Measurements from ENCODE around the gene PHC2. TPM values are rescaled to one million over a fixed set of nuclear protein-coding genes. Genes with fewer than 3 reads are reported as not detected.
"Not testable (repeated sequence)": the region's sequence is repeated elsewhere in the genome, so short reads cannot be mapped to it uniquely, and the experiment has no call there.

Gene PHC2
- total RNA-seq, 2 donors from 2014 or later: 48.7 to 59.4 TPM

- intact Hi-C loops (cut with DNase I, micrococcal nuclease): no loop called here
- DNase-seq: no peak
- ATAC-seq: no peak
Observed at GRCh38 chr1:33314416-33314815, 116.5 kb downstream of the PHC2 start.

- ATAC-seq (no peak), DNase-seq (no peak)
- intact Hi-C loops (cut with DNase I, micrococcal nuclease): no loop called here
Observed at GRCh38 chr1:33312413-33312749, 118.5 kb downstream of the PHC2 start.

DNA sequence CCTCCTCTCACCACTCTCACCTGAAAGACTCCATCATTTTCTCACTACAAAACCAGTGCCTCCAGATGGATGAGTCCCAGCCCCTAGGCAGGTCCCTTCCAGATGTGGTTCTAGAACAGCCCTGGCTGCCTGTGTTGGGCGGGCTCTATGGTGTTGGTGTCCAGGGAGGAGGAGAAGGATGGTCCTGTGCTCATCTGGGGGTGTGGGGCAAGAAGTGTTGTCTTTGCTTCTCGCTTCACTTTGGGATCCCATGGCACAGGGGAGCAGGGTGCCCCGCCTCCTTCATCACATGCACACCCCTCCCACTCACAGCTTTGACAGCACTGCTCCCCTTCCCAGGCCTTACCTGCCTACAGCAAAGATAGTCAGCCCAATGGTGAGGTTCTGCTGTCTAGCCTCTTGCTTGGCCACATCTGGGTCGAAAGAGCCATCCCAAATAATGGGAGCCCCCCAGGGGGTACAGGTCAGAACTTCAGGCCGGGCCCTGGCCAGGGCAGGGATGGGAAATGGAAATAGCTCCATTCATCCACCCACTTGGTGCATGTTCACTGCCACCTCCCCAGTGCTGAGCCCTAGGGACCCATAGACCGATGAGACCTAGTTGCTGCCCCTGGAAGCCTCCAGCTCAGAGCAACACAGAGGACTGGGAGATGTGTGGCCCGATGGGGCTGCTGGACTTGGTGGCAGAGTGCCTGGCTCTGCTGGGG, 119.0 kb downstream of the PHC2 start:
- ATAC-seq: no peak
- no peak for DNase-seq
- intact Hi-C loops (cut with DNase I, micrococcal nuclease): no loop called here

- DNase-seq (no peak), ATAC-seq (no peak)
- intact Hi-C loops (cut with DNase I, micrococcal nuclease): no loop called here
Observed at GRCh38 chr1:33310702-33311101, 120.2 kb downstream of the PHC2 start.

DNA sequence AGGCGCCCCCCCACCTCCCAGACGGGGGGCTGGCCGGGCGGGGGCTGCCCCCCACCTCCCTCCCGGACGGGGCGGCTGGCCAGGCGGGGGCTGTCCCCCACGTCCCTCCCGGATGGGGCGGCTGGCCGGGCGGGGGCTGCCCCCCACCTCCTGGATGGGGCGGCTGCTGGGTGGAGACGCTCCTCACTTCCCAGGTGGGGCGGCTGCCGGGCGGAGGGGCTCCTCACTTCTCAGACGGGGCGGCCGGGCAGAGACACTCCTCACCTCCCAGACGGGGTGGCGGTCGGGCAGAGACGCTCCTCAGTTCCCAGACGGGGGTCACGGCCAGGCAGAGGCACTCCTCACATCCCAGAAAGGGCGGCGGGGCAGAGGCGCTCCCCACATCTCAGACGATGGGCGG, 121.5 kb downstream of the PHC2 start:
- DNase-seq; ATAC-seq; intact Hi-C loops (cut with DNase I, micrococcal nuclease): not testable (repeated sequence)

DNA sequence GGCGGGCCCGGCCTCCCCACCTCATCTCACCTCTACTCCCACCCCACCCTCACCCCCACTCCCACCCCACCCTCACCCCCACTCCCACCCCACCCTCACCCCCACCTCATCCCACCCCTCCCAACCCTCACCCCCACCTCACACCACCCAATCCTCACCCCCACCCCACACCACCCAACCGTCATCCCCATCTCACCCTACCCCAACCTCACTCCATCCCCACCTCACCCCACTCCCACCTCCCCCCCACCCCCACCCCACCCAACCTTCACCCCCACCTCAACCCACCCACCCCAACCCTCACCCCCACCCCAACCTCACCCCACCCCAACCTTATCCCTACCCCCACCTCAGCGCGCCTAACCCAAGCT, 123.4 kb downstream of the PHC2 start:
- no peak for ATAC-seq
- no peak for DNase-seq
- intact Hi-C loops (cut with DNase I, micrococcal nuclease): no loop called here

DNA sequence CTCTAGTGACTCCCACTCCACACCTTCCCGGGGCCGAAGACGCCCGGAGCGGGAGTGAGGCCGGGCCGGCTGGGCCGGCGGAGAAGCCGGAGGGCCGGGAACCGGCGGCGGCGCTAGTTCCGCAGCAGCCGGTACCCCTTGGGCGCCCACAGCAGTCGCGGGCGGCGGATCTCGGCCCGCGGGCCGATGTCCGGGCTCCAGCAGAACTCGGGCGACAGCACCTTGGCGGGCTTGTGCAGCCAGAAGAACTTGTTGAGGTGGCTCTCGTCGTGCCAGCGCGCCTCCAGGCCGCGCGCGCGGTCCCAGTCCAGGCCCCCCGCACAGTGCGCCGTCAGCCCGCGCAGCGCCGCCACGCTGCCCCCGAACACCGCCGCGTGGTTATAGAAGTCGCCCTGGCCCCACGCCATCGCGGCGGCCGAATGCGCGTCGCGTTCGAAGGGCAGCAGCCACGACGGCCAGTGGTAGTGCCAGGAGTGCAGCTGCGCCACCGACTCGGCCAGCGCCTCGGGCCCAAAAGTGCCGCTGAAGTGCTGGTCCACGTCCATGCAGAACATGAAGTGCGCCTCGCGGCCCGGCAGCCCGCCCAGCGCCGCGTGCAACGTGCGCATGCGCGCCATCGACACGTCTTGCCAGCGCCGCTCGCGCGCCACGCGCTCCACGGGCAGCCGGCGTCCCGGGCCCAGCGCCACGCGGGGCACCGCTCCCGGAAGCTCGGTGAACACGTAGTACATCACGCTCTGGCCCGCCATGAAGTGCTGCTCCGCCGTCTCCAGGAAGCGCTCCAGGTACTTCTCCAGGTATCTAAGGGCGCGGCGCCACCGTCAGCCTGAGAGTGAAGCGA, 124.0 kb downstream of the PHC2 start:
- ATAC-seq (peak; percentile 52), DNase-seq (no peak)
- intact Hi-C loops (cut with DNase I, micrococcal nuclease): no loop called here

DNA sequence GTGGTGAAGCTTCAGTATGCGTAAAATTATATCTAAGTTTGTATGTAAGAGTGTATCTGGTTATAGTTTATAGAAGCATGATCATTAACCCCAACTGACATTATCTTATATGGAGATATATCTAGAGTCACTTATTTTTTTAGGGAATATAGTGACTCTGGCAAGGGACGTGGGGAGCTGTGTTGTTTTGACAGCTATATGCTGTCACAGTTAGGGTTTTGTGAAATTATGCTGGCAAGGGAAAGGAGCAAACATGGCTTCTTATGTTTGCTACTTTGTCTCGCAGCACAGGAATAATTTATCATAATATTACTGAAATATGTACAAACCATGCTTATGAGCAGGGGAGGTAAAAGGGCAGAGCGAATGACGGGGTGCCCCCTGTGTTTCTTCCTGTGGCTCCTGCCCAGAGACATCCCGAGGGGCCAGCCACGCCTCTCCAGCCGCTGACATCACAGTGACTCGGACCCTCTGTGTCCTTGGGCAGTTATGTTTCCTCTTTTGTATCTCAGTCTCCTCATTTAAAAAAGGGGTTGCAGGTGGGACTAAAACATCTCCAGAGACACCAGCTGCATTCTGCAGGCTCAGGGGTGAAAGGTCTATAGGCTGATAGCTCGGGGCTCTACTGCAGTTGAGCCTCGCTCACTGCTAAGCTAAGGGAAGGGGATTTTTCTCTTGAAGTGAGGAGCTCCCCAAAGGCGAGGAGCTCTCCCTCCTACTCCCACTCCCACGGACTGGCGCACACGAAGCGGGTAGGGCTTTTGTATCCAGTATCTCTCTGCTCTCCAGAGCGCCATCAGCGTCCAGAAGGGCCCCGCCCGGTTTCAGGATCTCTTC, 124.9 kb downstream of the PHC2 start:
- ATAC-seq (no peak), DNase-seq (peak in 1 of 2 donors; percentile 8)
- intact Hi-C loops (cut with DNase I, micrococcal nuclease): no loop called here

GRCh38 chr1:33305016-33305415, 125.9 kb downstream of the PHC2 start:
- DNase-seq (no peak), ATAC-seq (no peak)
- intact Hi-C loops (cut with DNase I, micrococcal nuclease): no loop called here

GRCh38 chr1:33302325-33302724, 128.6 kb downstream of the PHC2 start:
- no peak for ATAC-seq
- intact Hi-C loops (cut with DNase I, micrococcal nuclease): no loop called here
- no peak for DNase-seq

GRCh38 chr1:33301273-33301984, 129.5 kb downstream of the PHC2 start:
- intact Hi-C loops (cut with DNase I, micrococcal nuclease): no loop called here
- DNase-seq: peak in 1 of 2 donors; percentile 22
- no peak for ATAC-seq

GRCh38 chr1:33300673-33301072, 130.2 kb downstream of the PHC2 start:
- intact Hi-C loops (cut with DNase I, micrococcal nuclease): no loop called here
- DNase-seq (peak; percentile 33 to 71), ATAC-seq (no peak)

DNA sequence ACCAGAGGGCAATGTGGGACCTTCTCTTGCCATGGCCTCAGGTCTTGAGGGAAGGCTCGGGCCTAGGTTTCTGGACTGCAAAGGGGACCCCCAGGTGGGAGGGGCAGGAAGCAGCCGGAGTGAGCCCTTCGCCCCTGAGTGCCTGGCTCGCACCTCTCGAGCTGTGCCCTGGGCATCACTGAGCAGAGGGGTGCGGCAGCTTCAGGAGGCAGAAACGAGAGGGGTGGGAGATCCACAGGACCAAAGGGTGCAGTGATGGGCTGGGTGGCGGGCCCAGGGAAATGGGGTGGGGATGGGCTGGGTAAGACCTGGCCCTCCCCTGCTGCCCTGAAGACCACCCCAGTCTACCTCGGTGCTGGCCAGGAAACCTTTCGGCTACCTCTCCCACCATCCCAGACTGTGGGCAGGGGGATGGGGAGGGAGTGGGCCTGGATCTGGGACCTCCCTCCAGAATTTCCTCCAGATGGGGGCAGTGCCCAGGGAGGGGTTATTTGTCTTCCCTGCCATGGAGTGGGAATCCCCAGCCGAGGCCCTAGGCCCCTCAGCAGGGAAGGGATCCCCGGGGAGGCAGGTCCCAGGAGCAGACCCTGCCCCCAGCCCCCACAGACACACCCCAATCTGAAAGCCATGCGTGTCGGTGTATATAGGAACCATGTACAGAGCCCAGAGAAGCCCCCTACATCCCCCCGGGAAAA, 131.3 kb downstream of the PHC2 start:
- ATAC-seq: no peak
- intact Hi-C loops (cut with DNase I, micrococcal nuclease): loop anchor here (10.0 kb wide), 2 partner anchors 65 to 165 kb away; no protein-coding TSS in a partner anchor
- peak in 1 of 2 donors; percentile 19 for DNase-seq

DNA sequence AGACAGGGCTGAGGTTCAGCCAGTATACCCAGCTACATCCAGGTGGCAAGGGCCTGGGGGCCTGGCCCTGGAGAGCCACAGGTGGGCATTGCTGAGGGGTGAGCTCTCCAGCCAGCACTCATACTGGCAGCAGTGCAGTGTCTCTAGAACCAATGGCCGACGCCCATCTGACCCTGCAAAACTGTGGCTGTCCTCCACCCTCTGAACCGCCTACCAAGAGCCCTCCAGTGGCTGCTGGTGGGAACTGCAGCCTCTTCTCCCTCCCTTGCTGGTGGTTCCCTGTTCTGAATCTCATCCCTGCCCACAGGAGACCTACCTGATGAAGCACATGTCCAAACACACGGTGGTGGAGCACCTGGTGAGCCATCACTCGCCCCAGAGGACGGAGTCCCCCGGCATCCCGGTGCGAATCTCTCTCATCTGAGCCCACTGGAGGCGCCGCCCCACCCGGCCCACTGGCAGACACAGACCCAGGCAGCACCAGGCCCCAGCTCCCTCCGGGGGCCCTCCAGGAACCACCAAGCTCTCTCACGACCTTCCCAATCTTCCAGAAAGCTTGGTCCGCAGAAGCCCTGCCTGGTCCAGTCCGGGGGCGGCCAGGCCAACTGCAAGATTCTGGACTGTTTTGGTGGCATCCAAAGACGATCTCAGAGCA, 132.1 kb downstream of the PHC2 start:
- ATAC-seq: peak; percentile 81
- peak; percentile 55 to 75 for DNase-seq
- intact Hi-C loops (cut with DNase I, micrococcal nuclease): loop anchor here (10.0 kb wide), 2 partner anchors 66 to 166 kb away; no protein-coding TSS in a partner anchor

GRCh38 chr1:33297911-33298622, 132.8 kb downstream of the PHC2 start:
- no peak for ATAC-seq
- peak in 1 of 2 donors; percentile 5 for DNase-seq
- intact Hi-C loops (cut with DNase I, micrococcal nuclease): loop anchor here (10.0 kb wide), 2 partner anchors 67 to 167 kb away; no protein-coding TSS in a partner anchor

DNA sequence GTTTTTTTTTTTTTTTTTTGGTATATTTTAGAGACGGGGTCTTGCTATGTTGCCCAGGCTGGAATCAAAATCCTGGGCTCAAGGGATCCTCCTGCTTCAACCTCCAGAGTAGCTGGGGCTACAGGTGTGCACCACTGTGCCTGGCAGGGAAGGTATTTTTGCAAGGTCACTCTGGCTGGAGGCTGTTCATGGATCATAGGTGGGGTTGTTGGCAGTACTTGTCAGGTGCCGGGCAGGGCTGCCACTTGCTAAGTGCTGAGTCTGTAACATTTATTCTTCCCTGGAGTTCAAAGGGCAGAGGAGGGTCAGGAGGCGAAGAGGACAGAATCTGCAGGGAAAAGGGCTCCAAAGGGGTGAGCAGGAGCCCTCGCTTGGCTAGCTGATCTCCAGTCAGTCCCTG, 134.1 kb downstream of the PHC2 start:
- peak; percentile 26 for ATAC-seq
- no peak for DNase-seq
- intact Hi-C loops (cut with DNase I, micrococcal nuclease): loop anchor here (10.0 kb wide), 2 partner anchors 68 to 168 kb away; no protein-coding TSS in a partner anchor

DNA sequence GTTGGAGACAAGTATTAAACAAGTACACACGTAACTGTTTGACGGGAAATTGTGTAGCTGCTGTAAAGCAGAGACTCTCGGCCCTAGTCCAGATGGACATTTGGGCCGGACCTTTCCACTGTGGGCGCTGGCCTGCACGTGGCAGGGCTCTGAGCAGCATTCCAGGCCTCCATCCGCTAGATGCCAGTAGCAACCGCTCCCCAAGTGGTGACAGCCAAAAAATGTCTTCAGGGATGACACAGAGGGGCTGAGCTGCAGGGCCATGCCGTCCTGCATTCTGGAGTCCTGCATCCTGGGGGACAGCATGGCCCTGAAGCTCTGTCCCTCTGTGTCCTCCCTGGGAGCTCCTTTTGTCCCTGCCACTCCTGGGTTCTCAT, 134.8 kb downstream of the PHC2 start:
- intact Hi-C loops (cut with DNase I, micrococcal nuclease): loop anchor here (10.0 kb wide), 2 partner anchors 69 to 169 kb away; no protein-coding TSS in a partner anchor
- peak in 1 of 2 donors; percentile 24 for DNase-seq
- ATAC-seq: no peak
